Endothelial cell of umbilical vein (primary cell): ENCODE data around the gene CDK11B.

Source experiments
- CTCF ChIP-seq, 2 donors: IDR thresholded peaks; 1 replicate in 1 of 2; 2 replicates in 1 of 2; pipeline ENCODE4 v1.5.1; 2011; ENCODE audit warnings: low read length in 2 of 2, mild to moderate bottlenecking in 2 of 2, moderate library complexity in 2 of 2, control low read depth in 1 of 2, inconsistent platforms in 1 of 2, low read depth in 1 of 2; ENCODE audit not compliant: insufficient read depth in 1 of 2; ENCODE audit errors: extremely low read depth in 1 of 2
- POLR2AphosphoS5 ChIP-seq: IDR thresholded peaks from 2 replicates; pipeline ENCODE4 v1.6.1; 2012; ENCODE audit warnings: low read depth, mild to moderate bottlenecking, control low read depth, low read length, moderate library complexity; ENCODE audit not compliant: insufficient read depth

DNA sequence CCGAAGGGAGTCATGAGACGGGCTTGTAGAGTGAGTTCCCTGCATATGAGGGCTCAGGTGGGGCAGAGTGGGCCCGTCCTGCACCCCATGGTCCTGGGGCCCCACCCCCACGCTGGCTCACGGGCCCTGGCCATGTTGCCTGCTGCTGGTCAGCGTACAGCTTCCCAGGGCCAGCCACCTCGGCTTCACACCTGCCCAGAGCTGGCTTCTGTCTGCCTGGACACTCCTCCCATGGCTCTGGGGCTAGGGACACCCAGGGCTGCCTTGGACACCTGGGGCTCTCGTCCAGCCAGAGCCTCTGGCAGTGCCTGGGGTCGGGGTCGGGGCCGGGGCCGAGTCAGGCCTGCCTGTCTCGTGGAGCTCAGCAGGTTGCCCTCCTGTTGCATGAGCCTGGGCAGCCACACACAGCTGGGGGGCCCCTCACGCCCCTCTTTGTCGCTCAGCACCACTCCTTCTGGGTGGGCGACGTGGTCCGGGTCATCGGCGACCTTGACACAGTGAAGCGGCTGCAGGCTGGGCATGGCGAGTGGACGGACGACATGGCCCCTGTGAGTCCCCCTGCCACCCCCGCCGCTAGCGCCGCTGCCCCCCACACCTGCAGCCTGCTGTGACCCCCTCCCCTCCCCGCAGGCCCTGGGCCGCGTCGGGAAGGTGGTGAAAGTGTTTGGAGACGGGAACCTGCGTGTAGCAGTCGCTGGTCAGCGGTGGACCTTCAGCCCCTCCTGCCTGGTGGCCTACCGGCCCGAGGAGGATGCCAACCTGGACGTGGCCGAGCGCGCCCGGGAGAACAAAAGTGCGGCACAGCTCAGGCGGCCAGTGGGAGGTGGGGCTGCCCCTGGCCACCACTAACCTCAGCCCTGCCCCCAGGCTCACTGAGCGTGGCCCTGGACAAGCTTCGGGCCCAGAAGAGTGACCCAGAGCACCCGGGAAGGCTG, 32.3 kb downstream of the CDK11B start:
- TF ChIP-seq CTCF (IDR thresholded peaks at IDR 0.05; ENCODE audit: extremely low read depth in 1 of 2, insufficient read depth in 1 of 2, low read depth in 1 of 2, low read length in 2 of 2) = no peak
- TF ChIP-seq POLR2AphosphoS5 = no peak
